K562 (cell line): ENCODE measurements around the gene DCXR. TPM values are rescaled to one million over a fixed set of nuclear protein-coding genes. Genes with fewer than 3 reads are reported as not detected.
A peak's percentile ranks its signal among the peaks of the same experiment; 100 is the strongest.

Experiments
- CBX3 ChIP-seq, 2 experiments: IDR thresholded peaks; 1 replicate in 1 of 2; 2 replicates in 1 of 2; pipeline ENCODE4 v1.6.1; 2012; ENCODE audit warnings: inconsistent platforms in 2 of 2, low read length in 2 of 2, borderline replicate concordance in 1 of 2, control low read depth in 1 of 2
- CREM ChIP-seq: IDR thresholded peaks from 2 replicates; pipeline ENCODE4 v1.6.1; 2014; ENCODE audit warnings: antibody characterized with exemption, low read depth
- DIDO1 ChIP-seq: fragments of 450-650 bp; IDR thresholded peaks from 2 replicates; pipeline ENCODE4 v1.6.1; 2016; ENCODE audit warnings: low read depth, missing biosample characterization, missing genetic modification characterization
- ELF1 ChIP-seq: fragments of 200-800 bp; sonication (Bioruptor generic); IDR thresholded peaks from 2 replicates; pipeline ENCODE4 v1.6.1; 2016; ENCODE audit warnings: missing genetic modification characterization, missing compliant biosample characterization
- EP400 ChIP-seq: fragments of 450-650 bp; IDR thresholded peaks from 2 replicates; pipeline ENCODE4 v1.6.1; 2017; ENCODE audit warnings: antibody characterized with exemption, mild to moderate bottlenecking, moderate library complexity
- ESRRA ChIP-seq: fragments of 450-650 bp; IDR thresholded peaks from 2 replicates; pipeline ENCODE4 v1.6.1; 2014; ENCODE audit warnings: low read depth, mild to moderate bottlenecking, moderate library complexity, borderline replicate concordance
- GABPB1 ChIP-seq: sonication (generic); formaldehyde crosslinking; IDR thresholded peaks from 2 replicates; pipeline ENCODE4 v1.8.0; 2022; ENCODE audit warnings: mild to moderate bottlenecking, missing genetic modification reagents
- HNRNPUL1 ChIP-seq: fragments of 200-400 bp; formaldehyde crosslinking; IDR thresholded peaks from 2 replicates; pipeline ENCODE4 v1.6.1; 2017; ENCODE audit warnings: low read length
- MAFF ChIP-seq: IDR thresholded peaks from 2 replicates; pipeline ENCODE4 v1.6.1; 2012; ENCODE audit warnings: low read length, improper control_type of control experiment
- MCM3 ChIP-seq: fragments of 450-650 bp; IDR thresholded peaks from 2 replicates; pipeline ENCODE4 v1.6.1; 2016
- NCOR1 ChIP-seq: fragments of 450-650 bp; IDR thresholded peaks from 2 replicates; pipeline ENCODE4 v1.6.1; 2016; ENCODE audit warnings: mild to moderate bottlenecking, moderate library complexity
- PHF8 ChIP-seq: fragments of 200-600 bp; sonication (generic); IDR thresholded peaks from 2 replicates; pipeline ENCODE4 v1.6.1; 2012; ENCODE audit warnings: mixed run types, mild to moderate bottlenecking, inconsistent platforms, low read length, moderate library complexity, borderline replicate concordance
- SRSF1 ChIP-seq: fragments of 200-400 bp; formaldehyde crosslinking; IDR thresholded peaks from 2 replicates; pipeline ENCODE4 v1.6.1; 2017; ENCODE audit warnings: mild to moderate bottlenecking, low read depth, low read length, moderate library complexity
- ZBTB17 ChIP-seq: fragments of 450-650 bp; formaldehyde crosslinking; IDR thresholded peaks from 2 replicates; pipeline ENCODE4 v1.4.0; 2020; ENCODE audit warnings: mild to moderate bottlenecking
- ZNF384 ChIP-seq: IDR thresholded peaks from 2 replicates; pipeline ENCODE4 v1.6.1; 2012; ENCODE audit warnings: low read depth, low read length, improper control_type of control experiment
- polyA plus RNA-seq, 8 experiments: library from polyadenylated mRNA; depleted of rRNA in 4 of 8; stranded (reverse) in 5 of 8; unstranded in 3 of 8; fragments of >200 nt; fragmentation: Nextera tagmentation in 2 of 8; fragmentation: Illumina TruSeq in 1 of 8; extraction: Ambion mirVana in 2 of 8; extraction: Trizol in 1 of 8; gene quantifications; 2 replicates each; pipeline versions ENCODE4 v1.2.1 to v1.2.3, GENCODE V29; 2011 to 2014; ENCODE audit warnings: inconsistent platforms in 1 of 8, missing spikeins in 1 of 8
- total RNA-seq, 7 experiments: library from RNA; depleted of rRNA in 6 of 7; stranded (reverse); fragments of >200 nt in 6 of 7; fragmentation: Illumina TruSeq in 2 of 7; extraction: Trizol in 2 of 7; gene quantifications; 2 replicates each; pipeline versions ENCODE4 v1.2.1 to v1.2.3, GENCODE V29; 2011 to 2021; ENCODE audit warnings: low replicate concordance in 1 of 7
- TF ChIP-seq, protein P1 (sequence below), 2 experiments: IDR thresholded peaks; 2 replicates each; pipeline ENCODE4 v1.6.1; 2012; ENCODE audit warnings: improper control_type of control experiment in 2 of 2, low read depth in 2 of 2, low read length in 2 of 2, borderline replicate concordance in 1 of 2
- TF ChIP-seq, protein P2 (sequence below): fragments of 450-650 bp; IDR thresholded peaks from 2 replicates; pipeline ENCODE4 v1.6.1; 2018; ENCODE audit not compliant: partially characterized antibody
- TF ChIP-seq, protein P3 (sequence below), 2 experiments: fragments of 250-450 bp in 1 of 2; fragments of 450-650 bp in 1 of 2; sonication (Bioruptor Pico) in 1 of 2; IDR thresholded peaks; 2 replicates each; pipeline versions ENCODE4 v1.6.1 to v1.8.0; 2016 to 2021; ENCODE audit warnings: mild to moderate bottlenecking in 2 of 2, moderate library complexity in 2 of 2, missing compliant biosample characterization in 1 of 2, missing genetic modification characterization in 1 of 2
- TF ChIP-seq, protein P4 (sequence below): fragments of 200-800 bp; sonication (Bioruptor generic); IDR thresholded peaks from 2 replicates; pipeline ENCODE4 v1.6.1; 2017; ENCODE audit warnings: missing genetic modification characterization, missing compliant biosample characterization

Gene DCXR
- total and polyA plus RNA-seq, 9 of the 15 experiments (the other 6 are each of a cell fraction or from before 2014, with no cell fraction given), result 21.3 to 274 (median 156) TPM

DNA sequence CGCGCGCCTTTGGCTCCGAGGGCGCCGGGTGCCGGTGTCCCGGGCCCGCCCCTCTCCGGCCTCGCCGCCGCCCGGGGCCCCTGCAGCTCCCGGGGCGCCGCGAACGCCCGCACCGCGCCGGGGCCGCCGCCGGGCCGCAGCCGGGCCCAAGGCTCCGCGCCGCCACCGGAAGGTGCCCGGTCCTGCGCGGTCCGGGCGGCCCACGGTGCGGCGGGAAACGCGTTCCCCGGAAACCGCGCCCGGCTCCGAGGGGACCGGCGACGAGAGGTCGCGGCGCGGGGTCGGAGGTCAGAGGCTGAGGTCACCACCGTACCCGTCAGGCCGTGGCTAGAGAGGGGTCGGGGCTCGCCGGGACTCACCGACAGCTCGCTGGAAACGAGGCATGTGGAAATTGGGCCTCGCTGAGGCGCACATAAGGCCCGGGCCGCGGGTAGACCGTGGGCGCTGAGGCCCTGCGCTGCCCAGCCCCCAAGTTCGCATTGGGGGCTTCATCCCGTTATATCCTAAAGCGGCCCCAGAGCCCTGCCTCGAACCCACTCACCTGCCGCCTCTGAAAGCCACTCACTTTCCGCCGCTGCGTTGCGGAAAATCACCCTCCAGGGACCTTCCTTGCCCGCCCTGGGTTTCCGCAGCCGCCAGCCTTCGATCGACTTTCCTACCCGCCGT lies 28.3 kb upstream of the DCXR start, which contains the start of gene DUS1L (continued):
- TF ChIP-seq EP400 (peak; percentile 64; the same call in 1 of the 2 replicates), CREM (peak; percentile 77), NCOR1 (peak; percentile 43), SRSF1 (0 out of 2 replicates have a peak, but pooled peaks have one; percentile 31), ESRRA (peak; percentile 94), MAFF (no peak), DIDO1 (tag) (0 out of 2 replicates have a peak, but pooled peaks have one; percentile 55), PHF8 (peak; percentile 81; the same call in 1 of the 2 replicates), ZBTB17 (CRISPR knock-in tag) (0 out of 2 replicates have a peak, but pooled peaks have one; percentile 67), ELF1 (peak; percentile 36; the same call in 1 of the 2 replicates), MCM3 (no peak), HNRNPUL1 (no peak), GABPB1 (CRISPR knock-in tag) (peak; percentile 98), ZNF384 (0 out of 2 replicates have a peak, but pooled peaks have one; percentile 36), CBX3 (IDR thresholded peaks at IDR 0.05; ENCODE audit: borderline replicate concordance in 1 of 2, low read length in 2 of 2) (peak in 1 of 2 experiments; percentile 49; a peak in 1 of 3 replicates)
- TF ChIP-seq, protein P1, sequence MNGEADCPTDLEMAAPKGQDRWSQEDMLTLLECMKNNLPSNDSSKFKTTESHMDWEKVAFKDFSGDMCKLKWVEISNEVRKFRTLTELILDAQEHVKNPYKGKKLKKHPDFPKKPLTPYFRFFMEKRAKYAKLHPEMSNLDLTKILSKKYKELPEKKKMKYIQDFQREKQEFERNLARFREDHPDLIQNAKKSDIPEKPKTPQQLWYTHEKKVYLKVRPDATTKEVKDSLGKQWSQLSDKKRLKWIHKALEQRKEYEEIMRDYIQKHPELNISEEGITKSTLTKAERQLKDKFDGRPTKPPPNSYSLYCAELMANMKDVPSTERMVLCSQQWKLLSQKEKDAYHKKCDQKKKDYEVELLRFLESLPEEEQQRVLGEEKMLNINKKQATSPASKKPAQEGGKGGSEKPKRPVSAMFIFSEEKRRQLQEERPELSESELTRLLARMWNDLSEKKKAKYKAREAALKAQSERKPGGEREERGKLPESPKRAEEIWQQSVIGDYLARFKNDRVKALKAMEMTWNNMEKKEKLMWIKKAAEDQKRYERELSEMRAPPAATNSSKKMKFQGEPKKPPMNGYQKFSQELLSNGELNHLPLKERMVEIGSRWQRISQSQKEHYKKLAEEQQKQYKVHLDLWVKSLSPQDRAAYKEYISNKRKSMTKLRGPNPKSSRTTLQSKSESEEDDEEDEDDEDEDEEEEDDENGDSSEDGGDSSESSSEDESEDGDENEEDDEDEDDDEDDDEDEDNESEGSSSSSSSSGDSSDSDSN (IDR thresholded peaks at IDR 0.05; ENCODE audit: borderline replicate concordance in 1 of 2, low read depth in 2 of 2, low read length in 2 of 2), result peak; percentile 51 to 71; a peak in 2 of 4 replicates
- TF ChIP-seq, protein P2, sequence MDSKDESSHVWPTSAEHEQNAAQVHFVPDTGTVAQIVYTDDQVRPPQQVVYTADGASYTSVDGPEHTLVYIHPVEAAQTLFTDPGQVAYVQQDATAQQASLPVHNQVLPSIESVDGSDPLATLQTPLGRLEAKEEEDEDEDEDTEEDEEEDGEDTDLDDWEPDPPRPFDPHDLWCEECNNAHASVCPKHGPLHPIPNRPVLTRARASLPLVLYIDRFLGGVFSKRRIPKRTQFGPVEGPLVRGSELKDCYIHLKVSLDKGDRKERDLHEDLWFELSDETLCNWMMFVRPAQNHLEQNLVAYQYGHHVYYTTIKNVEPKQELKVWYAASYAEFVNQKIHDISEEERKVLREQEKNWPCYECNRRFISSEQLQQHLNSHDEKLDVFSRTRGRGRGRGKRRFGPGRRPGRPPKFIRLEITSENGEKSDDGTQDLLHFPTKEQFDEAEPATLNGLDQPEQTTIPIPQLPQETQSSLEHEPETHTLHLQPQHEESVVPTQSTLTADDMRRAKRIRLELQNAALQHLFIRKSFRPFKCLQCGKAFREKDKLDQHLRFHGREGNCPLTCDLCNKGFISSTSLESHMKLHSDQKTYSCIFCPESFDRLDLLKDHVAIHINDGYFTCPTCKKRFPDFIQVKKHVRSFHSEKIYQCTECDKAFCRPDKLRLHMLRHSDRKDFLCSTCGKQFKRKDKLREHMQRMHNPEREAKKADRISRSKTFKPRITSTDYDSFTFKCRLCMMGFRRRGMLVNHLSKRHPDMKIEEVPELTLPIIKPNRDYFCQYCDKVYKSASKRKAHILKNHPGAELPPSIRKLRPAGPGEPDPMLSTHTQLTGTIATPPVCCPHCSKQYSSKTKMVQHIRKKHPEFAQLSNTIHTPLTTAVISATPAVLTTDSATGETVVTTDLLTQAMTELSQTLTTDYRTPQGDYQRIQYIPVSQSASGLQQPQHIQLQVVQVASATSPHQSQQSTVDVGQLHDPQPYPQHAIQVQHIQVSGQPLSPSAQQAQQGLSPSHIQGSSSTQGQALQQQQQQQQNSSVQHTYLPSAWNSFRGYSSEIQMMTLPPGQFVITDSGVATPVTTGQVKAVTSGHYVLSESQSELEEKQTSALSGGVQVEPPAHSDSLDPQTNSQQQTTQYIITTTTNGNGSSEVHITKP, result no peak
- TF ChIP-seq, protein P3, sequence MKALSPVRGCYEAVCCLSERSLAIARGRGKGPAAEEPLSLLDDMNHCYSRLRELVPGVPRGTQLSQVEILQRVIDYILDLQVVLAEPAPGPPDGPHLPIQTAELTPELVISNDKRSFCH (CRISPR knock-in tag; IDR thresholded peaks at IDR 0.05), result no peak
- TF ChIP-seq, protein P3 (tag; IDR thresholded peaks at IDR 0.05), result peak; percentile 92
- TF ChIP-seq, protein P4, sequence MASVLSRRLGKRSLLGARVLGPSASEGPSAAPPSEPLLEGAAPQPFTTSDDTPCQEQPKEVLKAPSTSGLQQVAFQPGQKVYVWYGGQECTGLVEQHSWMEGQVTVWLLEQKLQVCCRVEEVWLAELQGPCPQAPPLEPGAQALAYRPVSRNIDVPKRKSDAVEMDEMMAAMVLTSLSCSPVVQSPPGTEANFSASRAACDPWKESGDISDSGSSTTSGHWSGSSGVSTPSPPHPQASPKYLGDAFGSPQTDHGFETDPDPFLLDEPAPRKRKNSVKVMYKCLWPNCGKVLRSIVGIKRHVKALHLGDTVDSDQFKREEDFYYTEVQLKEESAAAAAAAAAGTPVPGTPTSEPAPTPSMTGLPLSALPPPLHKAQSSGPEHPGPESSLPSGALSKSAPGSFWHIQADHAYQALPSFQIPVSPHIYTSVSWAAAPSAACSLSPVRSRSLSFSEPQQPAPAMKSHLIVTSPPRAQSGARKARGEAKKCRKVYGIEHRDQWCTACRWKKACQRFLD (CRISPR knock-in tag), result peak; percentile 91
